HTR-8/SVneo (cell line): Measurements from ENCODE around the gene SPARC.

Source experiments
- DNase-seq: peaks from one replicate; pipeline ENCODE4 v3.0.0; 2011; ENCODE audit warnings: low spot score, mixed read lengths; ENCODE audit not compliant: insufficient read length
- FAIRE-seq: peaks from 2 replicates; lab custom pipeline; 2011; peaks lifted over from hg19 to GRCh38; lab: Jason Lieb, UNC

SPARC gene

DNA sequence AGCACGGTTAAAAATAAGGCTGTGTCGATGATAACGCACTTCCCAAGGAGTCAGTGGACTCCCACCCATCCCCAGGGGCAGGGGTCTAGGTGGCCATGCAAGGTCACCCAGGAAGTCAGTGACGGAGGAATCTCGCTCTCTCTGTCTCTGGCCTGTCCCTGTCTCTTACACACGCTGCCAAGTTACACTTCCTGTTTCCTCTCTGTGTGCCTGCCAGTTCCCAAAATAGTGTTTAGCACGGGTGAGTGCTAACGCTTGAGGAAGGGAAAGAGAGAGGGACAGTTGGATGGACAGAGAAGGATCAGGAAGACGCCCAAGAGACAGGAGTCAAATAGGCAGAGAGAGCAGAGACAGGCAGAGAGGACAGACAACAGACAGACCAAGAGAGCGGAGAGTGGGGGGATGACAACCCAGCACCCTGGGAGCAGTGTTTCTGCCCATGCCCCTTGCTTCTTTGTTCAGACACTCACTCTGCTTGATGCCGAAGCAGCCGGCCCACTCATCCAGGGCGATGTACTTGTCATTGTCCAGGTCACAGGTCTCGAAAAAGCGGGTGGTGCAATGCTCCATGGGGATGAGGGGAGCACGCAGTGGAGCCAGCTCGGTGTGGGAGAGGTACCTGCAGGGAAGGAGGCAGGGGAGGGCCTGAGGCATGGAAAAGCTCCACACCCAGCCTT lies 23.0 kb downstream of the SPARC start:
- DNase-seq (no peak), FAIRE-seq (no peak)

DNA sequence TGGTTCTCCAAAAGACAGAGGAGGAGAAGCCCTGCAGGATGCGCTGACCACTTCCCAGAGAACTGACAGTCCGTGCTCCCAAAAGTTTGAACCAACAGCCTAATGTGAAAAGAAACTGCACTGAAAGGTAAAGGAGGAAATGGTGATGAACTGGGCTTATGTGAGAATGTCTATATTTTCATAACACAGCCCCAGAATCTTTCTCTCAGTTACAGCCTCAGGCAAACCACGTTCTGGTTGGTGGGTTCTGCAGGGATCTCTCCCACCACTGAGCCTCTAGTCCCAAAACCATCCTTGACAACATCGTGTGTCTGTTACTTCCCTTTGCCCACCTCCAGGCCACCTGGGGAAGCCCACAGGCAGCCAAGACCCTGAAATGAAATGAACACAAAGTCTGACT lies 23.9 kb downstream of the SPARC start:
- no peak for FAIRE-seq
- DNase-seq: no peak

- no peak for DNase-seq
- FAIRE-seq: no peak
Observed at GRCh38 chr5:151661968-151662732, 24.6 kb downstream of the SPARC start.

GRCh38 chr5:151660616-151661495 lies 25.9 kb downstream of the SPARC start:
- no peak for FAIRE-seq
- DNase-seq: no peak

GRCh38 chr5:151659001-151659754 lies 27.5 kb downstream of the SPARC start:
- peak; percentile 76 for DNase-seq
- FAIRE-seq: no peak

- FAIRE-seq (no peak), DNase-seq (no peak)
Observed at GRCh38 chr5:151657114-151657513, 29.6 kb downstream of the SPARC start.

DNA sequence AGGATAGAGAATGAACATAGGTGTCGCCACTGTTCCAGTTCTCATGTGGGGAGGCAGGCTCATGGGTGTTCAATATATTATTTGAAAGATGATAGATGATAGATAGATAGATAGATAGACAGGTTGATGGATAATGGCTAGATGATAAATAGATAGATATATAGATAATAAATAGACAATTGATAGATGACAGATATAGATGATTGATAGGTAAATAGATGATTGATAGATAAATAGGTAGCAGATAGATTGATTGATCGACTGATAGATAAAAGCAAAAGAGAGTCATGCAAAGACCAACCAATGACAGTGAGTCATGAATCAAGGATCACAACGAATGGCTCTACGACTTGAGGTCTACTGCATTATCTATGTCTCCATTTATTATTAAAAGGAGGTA lies 30.4 kb downstream of the SPARC start:
- no peak for DNase-seq
- FAIRE-seq: no peak

- DNase-seq (peak; percentile 87), FAIRE-seq (peak; percentile 88)
Observed at GRCh38 chr5:151651997-151652645, 34.6 kb downstream of the SPARC start.

- no peak for DNase-seq
- no peak for FAIRE-seq
Observed at GRCh38 chr5:151648988-151649387, 37.7 kb downstream of the SPARC start.

DNA sequence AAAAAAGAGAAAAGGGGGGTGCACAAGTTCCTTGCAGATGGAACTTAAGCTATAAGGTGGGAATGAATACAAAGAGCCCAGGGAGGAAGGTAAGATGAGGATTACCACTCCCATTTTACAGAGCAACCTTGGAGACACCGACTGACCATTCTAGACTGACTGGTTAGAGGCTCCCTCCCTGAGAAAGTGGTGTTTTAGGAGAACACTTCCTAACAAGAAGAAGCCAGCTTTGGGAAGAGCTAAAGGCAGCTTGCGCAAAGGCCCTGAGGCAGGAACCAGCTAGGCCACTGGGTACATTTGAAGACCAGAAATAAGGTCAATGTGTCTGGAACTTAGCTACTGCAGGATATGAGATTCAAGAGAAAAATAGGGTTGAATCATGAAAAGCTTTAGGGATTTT lies 38.6 kb downstream of the SPARC start:
- DNase-seq (no peak), FAIRE-seq (no peak)

DNA sequence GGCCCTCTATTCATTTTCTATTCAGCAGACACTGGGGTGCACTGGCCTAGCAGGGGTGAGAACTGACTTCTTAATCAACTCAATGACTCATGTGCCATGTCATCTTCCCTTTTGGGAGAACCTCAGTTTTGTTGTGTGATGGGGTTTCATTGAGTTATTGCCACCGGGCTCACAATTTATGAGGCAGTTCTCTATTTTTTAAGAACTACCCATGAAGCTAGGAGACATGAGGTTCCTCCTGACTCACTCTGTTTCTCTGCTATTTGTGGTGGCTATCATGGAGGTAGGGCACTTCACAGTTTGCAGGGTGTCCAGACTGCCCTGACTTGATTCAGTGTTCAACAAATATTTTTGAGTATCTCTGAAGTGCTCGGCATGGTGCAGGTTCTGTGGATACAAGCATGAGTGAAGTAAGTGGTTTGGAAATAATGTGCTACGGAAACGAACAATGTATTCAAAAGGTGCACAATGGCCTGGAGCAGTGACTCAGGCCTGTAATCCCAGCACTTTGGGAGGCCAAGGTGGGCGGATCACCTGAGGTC lies 39.3 kb downstream of the SPARC start:
- FAIRE-seq (no peak), DNase-seq (no peak)

GRCh38 chr5:151646334-151646733 lies 40.4 kb downstream of the SPARC start:
- FAIRE-seq (no peak), DNase-seq (no peak)

- DNase-seq (no peak), FAIRE-seq (no peak)
Observed at GRCh38 chr5:151643388-151643787, 43.3 kb downstream of the SPARC start.

GRCh38 chr5:151642472-151643140 lies 44.1 kb downstream of the SPARC start:
- no peak for DNase-seq
- no peak for FAIRE-seq

DNA sequence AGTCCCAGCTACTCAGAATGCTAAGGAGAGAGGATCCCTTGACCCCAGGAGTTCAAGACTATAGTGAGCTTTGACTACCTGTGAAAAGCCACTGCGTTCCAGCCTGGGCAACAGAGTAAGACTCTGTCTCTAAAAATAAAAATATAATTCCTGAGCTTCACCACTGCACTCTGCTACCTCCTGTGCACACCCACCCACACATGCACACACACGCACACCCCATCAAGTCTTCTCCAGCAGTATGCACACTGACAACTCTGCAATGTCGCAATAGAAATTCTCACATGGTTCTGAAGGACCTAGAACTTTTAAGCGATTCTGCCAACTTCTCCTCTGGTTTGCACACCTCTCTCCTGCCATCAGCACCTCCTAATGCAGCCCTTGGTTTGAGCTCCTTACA lies 48.1 kb downstream of the SPARC start:
- FAIRE-seq: no peak

GRCh38 chr5:151637676-151638075 lies 49.0 kb downstream of the SPARC start:
- FAIRE-seq: no peak

More for the DNA sequence above, 48.1 kb downstream of the SPARC start:
- DNase-seq: no peak

DNA sequence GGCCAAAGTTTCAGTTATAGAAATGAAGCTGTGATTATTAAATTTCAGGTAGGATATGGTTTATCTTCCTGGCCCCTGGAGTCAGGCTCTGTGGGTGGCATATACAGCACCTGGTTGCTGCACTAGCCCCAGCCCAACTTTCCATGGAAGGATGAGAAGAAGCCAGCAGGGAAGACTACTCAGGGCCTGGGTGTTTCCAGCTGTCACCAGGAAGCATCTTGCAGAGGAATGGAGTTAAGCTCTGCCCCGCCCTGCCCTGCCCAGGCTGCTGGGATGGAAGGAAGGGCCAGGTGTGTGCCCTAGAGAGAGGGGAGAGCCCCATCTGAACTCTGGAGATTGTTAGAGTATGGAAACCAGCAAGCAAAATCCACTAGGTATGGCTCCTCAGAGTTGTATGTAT lies 52.8 kb downstream of the SPARC start:
- no peak for FAIRE-seq
- DNase-seq: no peak

More at GRCh38 chr5:151637676-151638075, 49.0 kb downstream of the SPARC start:
- no peak for DNase-seq

GRCh38 chr5:151632941-151633340 lies 53.8 kb downstream of the SPARC start:
- DNase-seq (no peak), FAIRE-seq (no peak)

DNA sequence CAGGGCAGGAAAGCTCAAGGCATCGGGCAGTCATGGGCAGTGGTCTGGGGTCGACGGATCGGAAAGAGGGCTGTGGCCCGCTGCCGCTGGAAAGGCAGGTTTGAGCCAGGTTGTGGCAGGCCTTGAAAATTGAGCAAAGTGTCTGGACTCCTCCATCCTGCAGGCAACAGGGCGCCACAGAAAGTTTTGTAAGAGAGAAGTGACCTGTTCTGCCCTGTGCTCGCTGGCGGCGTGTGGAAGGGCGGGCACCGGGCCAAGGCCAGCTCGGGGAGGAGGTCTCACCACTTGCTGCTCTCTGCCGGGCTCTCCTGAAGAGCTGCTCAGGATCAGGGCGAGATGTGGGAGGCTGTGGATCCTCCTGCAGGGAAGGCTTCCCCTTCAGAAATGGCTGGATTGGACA lies 54.2 kb downstream of the SPARC start:
- DNase-seq (no peak), FAIRE-seq (no peak)
